SK-N-SH (cell line): ENCODE measurements around the gene NDUFA3. TPM values are rescaled to one million over a fixed set of nuclear protein-coding genes. Genes with fewer than 3 reads are reported as not detected.
"Not testable (repeated sequence)": the region's sequence is repeated elsewhere in the genome, so short reads cannot be mapped to it uniquely, and the experiment has no call there.

Source experiments
- CTCF ChIA-PET: fragments of 300-600, 350-600 bp; formaldehyde crosslinking; extraction: SDS; loops from one replicate; lab custom pipeline; 2021; lab: Yijun Ruan, JAX
- POLR2A ChIA-PET: fragments of 350-600 bp; sonication (Branson Sonifier 250); formaldehyde crosslinking; extraction: SDS; loops from one replicate; lab custom pipeline; 2020; ENCODE audit warnings: antibody characterized with exemption, inconsistent platforms; lab: Yijun Ruan, JAX
- DNase-seq: peaks from one replicate; pipeline ENCODE4 v3.0.0; 2012
- H2AFZ ChIP-seq: fragments of 200-600 bp; sonication (generic); 2 replicates; pipeline ENCODE4 v1.8.1; 2016; ENCODE audit warnings: antibody characterized with exemption, mild to moderate bottlenecking, low read depth
- H3F3A ChIP-seq: fragments of 200-600 bp; sonication (generic); replicated peaks from 2 replicates; pipeline ENCODE3; 2016; ENCODE audit warnings: antibody characterized with exemption, mild to moderate bottlenecking; ENCODE audit not compliant: insufficient read depth
- H3K27ac ChIP-seq, 2 experiments: fragments of 200-500 bp in 1 of 2; fragments of 200-600 bp in 1 of 2; sonication (Bioruptor generic) in 1 of 2; sonication (generic), shearing (Covaris generic) in 1 of 2; 2 replicates each; pipeline versions ENCODE4 v1.5.1 to v1.6.1; 2014 to 2016; ENCODE audit warnings: low read depth in 2 of 2, inconsistent platforms in 1 of 2, low read length in 1 of 2, mild to moderate bottlenecking in 1 of 2, mixed read lengths in 1 of 2
- H3K27me3 ChIP-seq: fragments of 200-600 bp; sonication (generic), shearing (Covaris generic); 2 replicates; pipeline ENCODE4 v1.6.1; 2016; ENCODE audit warnings: mixed run types; ENCODE audit not compliant: insufficient read depth
- H3K36me3 ChIP-seq, 2 experiments: fragments of 200-500 bp in 1 of 2; fragments of 200-600 bp in 1 of 2; sonication (Bioruptor generic) in 1 of 2; sonication (generic) in 1 of 2; replicated peaks in 1 of 2; 2 replicates each; pipeline versions ENCODE3 to v1.5.1; 2014 to 2016; ENCODE audit warnings: low read length in 1 of 2, mild to moderate bottlenecking in 1 of 2; ENCODE audit not compliant: insufficient read depth in 2 of 2, control insufficient read depth in 1 of 2
- H3K4me1 ChIP-seq, 2 experiments: fragments of 200-500 bp in 1 of 2; fragments of 200-600 bp in 1 of 2; sonication (Bioruptor generic) in 1 of 2; sonication (generic), shearing (Covaris generic) in 1 of 2; 2 replicates each; pipeline versions ENCODE4 v1.5.1 to v1.6.1; 2014 to 2016; ENCODE audit warnings: low read depth in 1 of 2, low read length in 1 of 2, mixed run types in 1 of 2; ENCODE audit not compliant: insufficient read depth in 2 of 2, control insufficient read depth in 1 of 2
- H3K4me2 ChIP-seq: fragments of 200-600 bp; sonication (generic), shearing (Covaris generic); 2 replicates; pipeline ENCODE4 v1.6.1; 2017; ENCODE audit warnings: mixed run types
- H3K4me3 ChIP-seq, 2 experiments: fragments of 200-500 bp in 1 of 2; fragments of 200-600 bp in 1 of 2; sonication (Bioruptor generic) in 1 of 2; sonication (generic), shearing (Covaris generic) in 1 of 2; 2 replicates each; pipeline versions ENCODE4 v1.5.1 to v1.8.1; 2014 to 2016; ENCODE audit warnings: low read depth in 2 of 2, inconsistent platforms in 1 of 2, low read length in 1 of 2, mild to moderate bottlenecking in 1 of 2, mixed read lengths in 1 of 2, moderate library complexity in 1 of 2
- H3K79me2 ChIP-seq: fragments of 200-600 bp; sonication (generic); 2 replicates; pipeline ENCODE4 v1.8.1; 2017; ENCODE audit warnings: mild to moderate bottlenecking; ENCODE audit not compliant: insufficient read depth
- H3K9ac ChIP-seq: fragments of 200-600 bp; sonication (generic); 2 replicates; pipeline ENCODE4 v1.6.1; 2017; ENCODE audit warnings: mixed run types
- H3K9me2 ChIP-seq: fragments of 200-600 bp; sonication (generic); 2 replicates; pipeline ENCODE4 v1.6.1; 2017; ENCODE audit warnings: mixed run types
- H3K9me3 ChIP-seq: fragments of 200-600 bp; sonication (generic); 2 replicates; pipeline ENCODE4 v1.6.1; 2017; ENCODE audit warnings: mixed run types, mild to moderate bottlenecking, moderate library complexity
- H4K20me1 ChIP-seq: fragments of 200-600 bp; sonication (generic); 2 replicates; pipeline ENCODE4 v1.6.1; 2017; ENCODE audit warnings: mild to moderate bottlenecking, mixed run types; ENCODE audit not compliant: insufficient read depth
- CHD2 ChIP-seq: fragments of 150-350 bp; IDR thresholded peaks from 2 replicates; pipeline ENCODE4 v1.6.1; 2018; ENCODE audit warnings: low read length; ENCODE audit not compliant: partially characterized antibody
- ELF1 ChIP-seq: IDR thresholded peaks from 2 replicates; pipeline ENCODE4 v1.4.0; 2012
- EZH2phosphoT487 ChIP-seq: fragments of 200-600 bp; sonication (generic); IDR thresholded peaks from 2 replicates; pipeline ENCODE4 v1.6.1; 2017; ENCODE audit warnings: low read depth, mixed run types, mild to moderate bottlenecking, antibody characterized with exemption, moderate library complexity, borderline replicate concordance
- FOSL2 ChIP-seq: IDR thresholded peaks from 2 replicates; pipeline ENCODE4 v1.4.0; 2012; ENCODE audit warnings: low read depth, mild to moderate bottlenecking, moderate library complexity, borderline replicate concordance
- FOXJ3 ChIP-seq: sonication (generic); formaldehyde crosslinking; IDR thresholded peaks from 2 replicates; pipeline ENCODE4 v1.5.1; 2020; ENCODE audit warnings: mild to moderate bottlenecking, missing genetic modification reagents
- GATA2 ChIP-seq: sonication (generic); formaldehyde crosslinking; IDR thresholded peaks from 2 replicates; pipeline ENCODE4 v1.5.0; 2020; ENCODE audit warnings: mild to moderate bottlenecking, missing genetic modification reagents
- IRF3 ChIP-seq: fragments of 150-350 bp; IDR thresholded peaks from 2 replicates; pipeline ENCODE4 v1.6.1; 2016; ENCODE audit warnings: mild to moderate bottlenecking, low read depth, low read length
- JUND ChIP-seq: IDR thresholded peaks from 2 replicates; pipeline ENCODE4 v1.4.0; 2012
- MAX ChIP-seq: IDR thresholded peaks from 2 replicates; pipeline ENCODE4 v1.4.0; 2012; ENCODE audit warnings: low read depth
- MEF2A ChIP-seq: IDR thresholded peaks from 2 replicates; pipeline ENCODE4 v1.4.0; 2012; ENCODE audit warnings: low read depth, borderline replicate concordance
- NFIC ChIP-seq: IDR thresholded peaks from 2 replicates; pipeline ENCODE4 v1.4.0; 2012; ENCODE audit warnings: borderline replicate concordance
- PBX3 ChIP-seq: IDR thresholded peaks from 2 replicates; pipeline ENCODE4; 2012
- POLR2AphosphoS5 ChIP-seq: IDR thresholded peaks from 2 replicates; pipeline ENCODE4 v1.6.1; 2012; ENCODE audit warnings: low read depth, low read length
- RCOR1 ChIP-seq: fragments of 150-350 bp; IDR thresholded peaks from 2 replicates; pipeline ENCODE4 v1.6.1; 2017; ENCODE audit warnings: antibody characterized with exemption, low read length
- RXRA ChIP-seq: IDR thresholded peaks from 2 replicates; pipeline ENCODE4 v1.4.0; 2012; ENCODE audit warnings: low read depth, mild to moderate bottlenecking, borderline replicate concordance
- SIN3A ChIP-seq: IDR thresholded peaks from 2 replicates; pipeline ENCODE4 v1.6.1; 2012; ENCODE audit warnings: low read depth, mild to moderate bottlenecking, low read length, moderate library complexity, borderline replicate concordance
- TAF1 ChIP-seq: IDR thresholded peaks from 2 replicates; pipeline ENCODE4 v1.6.1; 2012; ENCODE audit warnings: low read depth, mild to moderate bottlenecking, low read length, moderate library complexity, borderline replicate concordance
- TEAD4 ChIP-seq: IDR thresholded peaks from 2 replicates; pipeline ENCODE4 v1.4.0; 2012; ENCODE audit warnings: mild to moderate bottlenecking, borderline replicate concordance; ENCODE audit not compliant: insufficient read depth
- YY1 ChIP-seq: IDR thresholded peaks from 2 replicates; pipeline ENCODE4 v1.4.0; 2012; ENCODE audit warnings: low read depth, mild to moderate bottlenecking
- ZBTB33 ChIP-seq: IDR thresholded peaks from 2 replicates; pipeline ENCODE4 v1.4.0; 2012; ENCODE audit warnings: low read depth, borderline replicate concordance
- WGBS: methylation state at CpG from one replicate; pipeline ENCODE4 v1.1.6; 2017; ENCODE audit warnings: low lambda C conversion rate; 5-methylcytosine and 5-hydroxymethylcytosine counted together
- polyA plus RNA-seq, 3 experiments: library from polyadenylated mRNA; depleted of rRNA; stranded (reverse); fragments of >200 nt; gene quantifications; 2 replicates each; pipeline ENCODE4 v1.2.3, GENCODE V29; 2012

NDUFA3 gene
- polyA plus RNA-seq, 1 of the 3 experiments (the other 2 are of a cell fraction), result 87.0 TPM

GRCh38 chr19:54099190-54099902 lies 3.3 kb upstream of the NDUFA3 start:
- H3K9ac ChIP-seq, result no peak overlapping the region
- peaks cover 16% of the 10 kb centered on the region for H3K79me2 ChIP-seq
- POLR2A ChIA-PET, result no interaction called here
- H2AFZ ChIP-seq, result no peak overlapping the region
- CTCF ChIA-PET, result no interaction called here
- no peak for TF ChIP-seq POLR2AphosphoS5
- no peak for TF ChIP-seq RCOR1
- TF ChIP-seq YY1, result no peak
- TF ChIP-seq SIN3A, result no peak
- no peak for TF ChIP-seq FOXJ3 (CRISPR knock-in tag)
- TF ChIP-seq NFIC, result no peak
- no peak for TF ChIP-seq EZH2phosphoT487
- no peak for TF ChIP-seq PBX3
- TF ChIP-seq FOSL2, result no peak
- no peak for TF ChIP-seq IRF3
- no peak for TF ChIP-seq GATA2
- no peak for TF ChIP-seq RXRA
- TF ChIP-seq ELF1, result no peak
- TF ChIP-seq TEAD4, result no peak
- TF ChIP-seq TAF1, result no peak
- no peak for TF ChIP-seq ZBTB33
- no peak for TF ChIP-seq MAX
- TF ChIP-seq CHD2, result no peak
- no peak for TF ChIP-seq MEF2A
- no peak for TF ChIP-seq JUND
- H3K9me2 ChIP-seq, result no peaks in the 10 kb centered on the region
- no peaks in the 10 kb centered on the region for H3K27me3 ChIP-seq
- H3K27ac ChIP-seq, result no peak overlapping the region
- peaks cover 0 to 3% of the 10 kb centered on the region in 2 experiments; a peak in 1 of 4 replicates for H3K4me1 ChIP-seq
- H3K4me2 ChIP-seq, result no peak overlapping the region
- no peak for DNase-seq
- H3K9me3 ChIP-seq, result no peaks in the 10 kb centered on the region
- no peaks in the 10 kb centered on the region for H4K20me1 ChIP-seq
- H3F3A ChIP-seq, result no peaks in the 10 kb centered on the region
- H3K4me3 ChIP-seq, result no peak overlapping the region
- peaks cover 0 to 3% of the 10 kb centered on the region in 2 experiments for H3K36me3 ChIP-seq
- WGBS, result 70% methylated on average over 12 of the region's 12 CpGs

GRCh38 chr19:54099903-54100255 lies 2.8 kb upstream of the NDUFA3 start:
- POLR2A ChIA-PET, result not testable (repeated sequence)

More at GRCh38 chr19:54099903-54100255, 2.8 kb upstream of the NDUFA3 start:
- H3K27me3 ChIP-seq, H3K9me2 ChIP-seq, H3K4me2 ChIP-seq, H2AFZ ChIP-seq, H3K4me1 ChIP-seq, DNase-seq, H3K27ac ChIP-seq, H3K36me3 ChIP-seq, H3F3A ChIP-seq, H3K9me3 ChIP-seq, H4K20me1 ChIP-seq, CTCF ChIA-PET, H3K4me3 ChIP-seq, H3K9ac ChIP-seq: not testable (repeated sequence)
- WGBS, result 86% methylated on average over 9 of the region's 9 CpGs
- H3K79me2 ChIP-seq, result peaks cover 22% of the 10 kb centered on the region
